ENCODE measurements around the gene TRIM72.
"Not testable (repeated sequence)": the region's sequence is repeated elsewhere in the genome, so short reads cannot be mapped to it uniquely, and the experiment has no call there.

The TRIM72 gene

GRCh38 chr16:31265329-31266245 lies 51.7 kb downstream of the TRIM72 start:
- Histone ChIP-seq H3K4me3 (ENCODE audit: low read depth, low read length) (no peak overlapping the region), H3K36me3 (replicated peaks) (no peaks in the 10 kb centered on the region), H3K27me3 (replicated peaks) (no peaks in the 10 kb centered on the region), H3K27ac (no peak overlapping the region)
- peak; percentile 52 for DNase-seq
- in situ Hi-C loops (cut with HindIII; ENCODE audit: low pct_ligation_motif_present, low sequenced_read_pairs) = no loop called here
- no peak for TF ChIP-seq CTCF (IDR thresholded peaks at IDR 0.05; ENCODE audit: low read depth, low read length, missing control alignments)

GRCh38 chr16:31267332-31268032 lies 53.6 kb downstream of the TRIM72 start:
- in situ Hi-C loops (cut with HindIII; ENCODE audit: low pct_ligation_motif_present, low sequenced_read_pairs) = no loop called here
- Histone ChIP-seq H3K27me3 (replicated peaks) (no peaks in the 10 kb centered on the region), H3K27ac (no peak overlapping the region), H3K36me3 (replicated peaks) (no peaks in the 10 kb centered on the region), H3K4me3 (ENCODE audit: low read depth, low read length) (no peak overlapping the region)
- no peak for TF ChIP-seq CTCF (IDR thresholded peaks at IDR 0.05; ENCODE audit: low read depth, low read length, missing control alignments)
- no peak for DNase-seq

GRCh38 chr16:31268033-31268365 lies 54.1 kb downstream of the TRIM72 start:
- Histone ChIP-seq H3K27ac (no peak overlapping the region), H3K36me3 (replicated peaks) (no peaks in the 10 kb centered on the region), H3K27me3 (replicated peaks) (no peaks in the 10 kb centered on the region), H3K4me3 (ENCODE audit: low read depth, low read length) (no peak overlapping the region)
- no peak for DNase-seq
- TF ChIP-seq CTCF (IDR thresholded peaks at IDR 0.05; ENCODE audit: low read depth, low read length, missing control alignments) = no peak
- in situ Hi-C loops (cut with HindIII; ENCODE audit: low pct_ligation_motif_present, low sequenced_read_pairs) = no loop called here

- no peaks in the 10 kb centered on the region for H3K27me3 ChIP-seq (replicated peaks)
- H3K4me3 ChIP-seq (ENCODE audit: low read depth, low read length) = no peak overlapping the region
- DNase-seq = no peak
- TF ChIP-seq CTCF (IDR thresholded peaks at IDR 0.05; ENCODE audit: low read depth, low read length, missing control alignments) = no peak
- in situ Hi-C loops (cut with HindIII; ENCODE audit: low pct_ligation_motif_present, low sequenced_read_pairs) = no loop called here
- no peaks in the 10 kb centered on the region for H3K36me3 ChIP-seq (replicated peaks)
- no peak overlapping the region for H3K27ac ChIP-seq
Measured at GRCh38 chr16:31268891-31269290, 55.0 kb downstream of the TRIM72 start.

GRCh38 chr16:31269541-31269940 lies 55.6 kb downstream of the TRIM72 start:
- Histone ChIP-seq H3K4me3 (ENCODE audit: low read depth, low read length) (no peak overlapping the region), H3K36me3 (replicated peaks) (no peaks in the 10 kb centered on the region), H3K27me3 (replicated peaks) (no peaks in the 10 kb centered on the region), H3K27ac (no peak overlapping the region)
- in situ Hi-C loops (cut with HindIII; ENCODE audit: low pct_ligation_motif_present, low sequenced_read_pairs) = no loop called here
- TF ChIP-seq CTCF (IDR thresholded peaks at IDR 0.05; ENCODE audit: low read depth, low read length, missing control alignments) = no peak
- DNase-seq = no peak

- H3K27me3 ChIP-seq (replicated peaks); H3K4me3 ChIP-seq (ENCODE audit: low read depth, low read length); DNase-seq; H3K36me3 ChIP-seq (replicated peaks); H3K27ac ChIP-seq; in situ Hi-C loops (cut with HindIII; ENCODE audit: low pct_ligation_motif_present, low sequenced_read_pairs): not testable (repeated sequence)
Measured at GRCh38 chr16:31269973-31270372, 56.1 kb downstream of the TRIM72 start.

All from brain microvascular endothelial cell (primary cell).